H9 (cell line): ENCODE data around the gene FHOD3. TPM values are rescaled to one million over a fixed set of nuclear protein-coding genes. Genes with fewer than 3 reads are reported as not detected.
A peak's percentile ranks its signal among the peaks of the same experiment; 100 is the strongest.

Experiments used
- DNase-seq: peaks from one replicate; pipeline ENCODE4 v3.0.0-alpha.2; 2017
- H2AFZ ChIP-seq: one replicate; pipeline ENCODE4 v1.6.1; 2013; ENCODE audit warnings: mild to moderate bottlenecking, low read length, control low read depth, moderate library complexity
- H2AK5ac ChIP-seq: 2 replicates; pipeline ENCODE4 v1.6.1; 2013; ENCODE audit warnings: low read length, control low read depth, mixed read lengths; ENCODE audit not compliant: insufficient read length
- H2BK120ac ChIP-seq: one replicate; pipeline ENCODE4 v1.6.1; 2013; ENCODE audit warnings: low read depth, mild to moderate bottlenecking, low read length, control low read depth, inconsistent platforms; ENCODE audit not compliant: poor library complexity, severe bottlenecking
- H2BK12ac ChIP-seq: 2 replicates; pipeline ENCODE4 v1.6.1; 2013; ENCODE audit warnings: low read length, control low read depth, mixed read lengths, low read depth; ENCODE audit not compliant: insufficient read length
- H2BK15ac ChIP-seq: 2 replicates; pipeline ENCODE4 v1.6.1; 2013; ENCODE audit warnings: low read depth, low read length, control low read depth
- H2BK20ac ChIP-seq: one replicate; pipeline ENCODE4 v1.6.1; 2013; ENCODE audit warnings: low read depth, mild to moderate bottlenecking, low read length, control low read depth, inconsistent platforms; ENCODE audit not compliant: poor library complexity, severe bottlenecking
- H2BK5ac ChIP-seq: 2 replicates; pipeline ENCODE4 v1.6.1; 2013; ENCODE audit warnings: low read length, control low read depth, mixed read lengths; ENCODE audit not compliant: insufficient read length
- H3K14ac ChIP-seq: 2 replicates; pipeline ENCODE4 v1.6.1; 2013; ENCODE audit warnings: low read length, control low read depth; ENCODE audit not compliant: insufficient read depth
- H3K18ac ChIP-seq: 2 replicates; pipeline ENCODE4 v1.6.1; 2013; ENCODE audit warnings: low read depth, mild to moderate bottlenecking, mixed read lengths, low read length, control low read depth; ENCODE audit not compliant: insufficient read length
- H3K23ac ChIP-seq: 2 replicates; pipeline ENCODE4 v1.6.1; 2013; ENCODE audit warnings: low read length, control low read depth, mixed read lengths, low read depth; ENCODE audit not compliant: insufficient read length
- H3K23me2 ChIP-seq: 2 replicates; pipeline ENCODE4 v1.6.1; 2013; ENCODE audit warnings: low read depth, mild to moderate bottlenecking, mixed read lengths, low read length, control low read depth; ENCODE audit not compliant: insufficient read length, poor library complexity, severe bottlenecking
- H3K27ac ChIP-seq: 2 replicates; pipeline ENCODE4 v1.5.1; 2013; ENCODE audit warnings: low read length, control low read depth, mixed read lengths, low read depth; ENCODE audit not compliant: insufficient read length
- H3K27me3 ChIP-seq: 2 replicates; pipeline ENCODE4 v1.6.1; 2013; ENCODE audit warnings: low read length, control low read depth, inconsistent platforms; ENCODE audit not compliant: insufficient read depth
- H3K4ac ChIP-seq: 2 replicates; pipeline ENCODE4 v1.6.1; 2013; ENCODE audit warnings: low read depth, mild to moderate bottlenecking, control low read depth, inconsistent platforms, low read length, moderate library complexity
- H3K4me1 ChIP-seq: 2 replicates; pipeline ENCODE4 v1.6.1; 2013; ENCODE audit warnings: low read length, control low read depth, inconsistent platforms; ENCODE audit not compliant: insufficient read depth
- H3K4me2 ChIP-seq: 2 replicates; pipeline ENCODE4 v1.6.1; 2013; ENCODE audit warnings: low read length, control low read depth, mixed read lengths; ENCODE audit not compliant: insufficient read length, insufficient read depth
- H3K56ac ChIP-seq: 2 replicates; pipeline ENCODE4 v1.6.1; 2013; ENCODE audit warnings: low read depth, mild to moderate bottlenecking, mixed read lengths, low read length, control low read depth; ENCODE audit not compliant: insufficient read length
- H3K79me1 ChIP-seq: 2 replicates; pipeline ENCODE4 v1.6.1; 2013; ENCODE audit warnings: low read depth, mild to moderate bottlenecking, moderate library complexity, low read length, control low read depth, inconsistent platforms; ENCODE audit not compliant: insufficient read depth, poor library complexity, severe bottlenecking
- H3K79me2 ChIP-seq: 2 replicates; pipeline ENCODE4 v1.6.1; 2013; ENCODE audit warnings: low read length, control low read depth, inconsistent platforms; ENCODE audit not compliant: insufficient read depth
- H3K9ac ChIP-seq: 2 replicates; pipeline ENCODE4 v1.6.1; 2013; ENCODE audit warnings: low read length, control low read depth, mixed read lengths; ENCODE audit not compliant: insufficient read length; ENCODE audit errors: extremely low read depth
- H3K9me3 ChIP-seq: one replicate; pipeline ENCODE4 v1.6.1; 2013; ENCODE audit warnings: low read depth, low read length, inconsistent platforms; ENCODE audit not compliant: control insufficient read depth
- H3T11ph ChIP-seq: one replicate; pipeline ENCODE4 v1.6.1; 2013; ENCODE audit warnings: mild to moderate bottlenecking, low read length, control low read depth, inconsistent platforms
- H4K20me1 ChIP-seq: one replicate; pipeline ENCODE4 v1.6.1; 2013; ENCODE audit not compliant: control insufficient read depth, insufficient read length, insufficient read depth
- H4K5ac ChIP-seq: 2 replicates; pipeline ENCODE4 v1.6.1; 2013; ENCODE audit warnings: low read depth, mild to moderate bottlenecking, mixed read lengths, low read length, control low read depth; ENCODE audit not compliant: insufficient read length
- H4K8ac ChIP-seq: replicated peaks from 2 replicates; pipeline ENCODE4 v1.6.1; 2013; ENCODE audit warnings: low read length, control low read depth, mixed read lengths, low read depth; ENCODE audit not compliant: insufficient read length
- H4K91ac ChIP-seq: 2 replicates; pipeline ENCODE4 v1.6.1; 2013; ENCODE audit warnings: low read depth, mild to moderate bottlenecking, moderate library complexity, mixed read lengths, low read length, control low read depth; ENCODE audit not compliant: insufficient read length
- H3K27ac Mint-ChIP-seq, 3 experiments: 2 replicates in 2 of 3; 3 replicates in 1 of 3; pipeline ENCODE4 v1.8.0; 2020 to 2021; ENCODE audit warnings: mixed read lengths in 3 of 3, mild to moderate bottlenecking in 1 of 3, moderate library complexity in 1 of 3
- H3K27me3 Mint-ChIP-seq: 2 replicates; pipeline ENCODE4 v1.8.0; 2021; ENCODE audit warnings: low read depth, mild to moderate bottlenecking, moderate library complexity, mixed read lengths
- H3K36me3 Mint-ChIP-seq, 3 experiments: 2 replicates in 2 of 3; 3 replicates in 1 of 3; pipeline ENCODE4 v1.8.0; 2020 to 2021; ENCODE audit warnings: low read depth in 3 of 3, mixed read lengths in 3 of 3; ENCODE audit not compliant: insufficient read depth in 1 of 3
- H3K4me1 Mint-ChIP-seq, 2 experiments: 2 replicates each; pipeline ENCODE4 v1.8.0; 2020; ENCODE audit warnings: mixed read lengths in 2 of 2
- H3K4me3 Mint-ChIP-seq, 2 experiments: 2 replicates in 1 of 2; 3 replicates in 1 of 2; pipeline ENCODE4 v1.8.0; 2020 to 2021; ENCODE audit warnings: mild to moderate bottlenecking in 2 of 2, mixed read lengths in 2 of 2, moderate library complexity in 1 of 2
- H3K9me3 Mint-ChIP-seq, 2 experiments: 2 replicates in 1 of 2; 3 replicates in 1 of 2; pipeline ENCODE4 v1.8.0; 2020; ENCODE audit warnings: mild to moderate bottlenecking in 2 of 2, mixed read lengths in 2 of 2, moderate library complexity in 1 of 2
- WGBS: extraction: QIAGEN DNeasy Blood & Tissue Kit; methylation state at CpG from one replicate; pipeline ENCODE4 v1.1.7; 2013; ENCODE audit warnings: missing lambda C conversion rate, low lambda C conversion rate, mixed read lengths; ENCODE audit not compliant: insufficient read length; ENCODE audit errors: extremely low coverage; 5-methylcytosine and 5-hydroxymethylcytosine counted together
- total RNA-seq: library from RNA; stranded (reverse); gene quantifications from 2 replicates; pipeline ENCODE4 v1.2.1, GENCODE V29; 2021
- TF ChIP-seq, protein P1 (sequence below): fragments of 200-600 bp; sonication (generic); conservative IDR thresholded peaks from 3 replicates; pipeline ENCODE4 v1.8.0; 2021; ENCODE audit warnings: antibody characterized with exemption, mild to moderate bottlenecking

Gene FHOD3
- total RNA-seq, 1 experiment from 2014 or later, result 8.0 TPM

DNA sequence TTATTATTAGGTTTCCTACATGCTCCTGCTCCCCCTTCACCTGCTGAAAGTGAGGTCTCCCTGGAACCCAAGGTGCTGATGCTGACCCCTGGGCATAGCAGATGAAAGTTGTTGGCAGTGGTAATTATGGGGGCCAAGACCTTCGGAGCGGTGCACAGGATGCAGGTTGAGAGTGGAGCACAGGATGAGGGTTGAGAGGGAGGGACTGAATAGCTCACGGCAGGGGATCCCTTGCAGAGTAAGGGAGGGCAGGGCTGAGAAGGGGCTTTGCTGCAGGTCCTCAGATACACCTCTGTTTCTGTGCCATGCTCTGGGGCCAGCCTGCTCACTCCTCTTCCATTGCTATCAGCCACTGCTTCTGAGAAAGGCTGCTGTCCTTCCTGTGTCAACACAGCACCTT lies 163.3 kb downstream of the FHOD3 start:
- Histone ChIP-seq H3K27me3 (no peaks in the 10 kb centered on the region), H3K23ac (no peak overlapping the region), H3K9ac (no peak overlapping the region), H4K5ac (no peak overlapping the region), H3K23me2 (no peaks in the 10 kb centered on the region), H3K4me1 (peaks cover 10% of the 10 kb centered on the region), H3K9me3 (no peaks in the 10 kb centered on the region), H3K4me2 (no peak overlapping the region), H3K4ac (no peak overlapping the region), H4K91ac (no peak overlapping the region), H3K79me2 (no peaks in the 10 kb centered on the region), H2AFZ (no peak overlapping the region), H2BK15ac (no peak overlapping the region), H3K14ac (no peak overlapping the region), H3K56ac (no peak overlapping the region), H3T11ph (no peak overlapping the region), H2BK12ac (no peak overlapping the region), H3K18ac (no peak overlapping the region), H3K79me1 (no peaks in the 10 kb centered on the region), H3K27ac (no peak overlapping the region), H2BK5ac (no peak overlapping the region), H2AK5ac (no peak overlapping the region), H4K8ac (no peak overlapping the region), H2BK20ac (no peak overlapping the region), H2BK120ac (no peak overlapping the region), H4K20me1 (no peaks in the 10 kb centered on the region)
- Mint-ChIP-seq H3K4me3 (no peak overlapping the region), H3K27ac (peak overlapping the region in 1 of 3 experiments; percentile 58; a peak in 2 of 7 replicates), H3K27me3 (no peaks in the 10 kb centered on the region), H3K9me3 (no peaks in the 10 kb centered on the region), H3K36me3 (no peaks in the 10 kb centered on the region; a peak in 1 of 7 replicates), H3K4me1 (peaks cover 46 to 50% of the 10 kb centered on the region in 2 experiments)
- TF ChIP-seq, protein P1, sequence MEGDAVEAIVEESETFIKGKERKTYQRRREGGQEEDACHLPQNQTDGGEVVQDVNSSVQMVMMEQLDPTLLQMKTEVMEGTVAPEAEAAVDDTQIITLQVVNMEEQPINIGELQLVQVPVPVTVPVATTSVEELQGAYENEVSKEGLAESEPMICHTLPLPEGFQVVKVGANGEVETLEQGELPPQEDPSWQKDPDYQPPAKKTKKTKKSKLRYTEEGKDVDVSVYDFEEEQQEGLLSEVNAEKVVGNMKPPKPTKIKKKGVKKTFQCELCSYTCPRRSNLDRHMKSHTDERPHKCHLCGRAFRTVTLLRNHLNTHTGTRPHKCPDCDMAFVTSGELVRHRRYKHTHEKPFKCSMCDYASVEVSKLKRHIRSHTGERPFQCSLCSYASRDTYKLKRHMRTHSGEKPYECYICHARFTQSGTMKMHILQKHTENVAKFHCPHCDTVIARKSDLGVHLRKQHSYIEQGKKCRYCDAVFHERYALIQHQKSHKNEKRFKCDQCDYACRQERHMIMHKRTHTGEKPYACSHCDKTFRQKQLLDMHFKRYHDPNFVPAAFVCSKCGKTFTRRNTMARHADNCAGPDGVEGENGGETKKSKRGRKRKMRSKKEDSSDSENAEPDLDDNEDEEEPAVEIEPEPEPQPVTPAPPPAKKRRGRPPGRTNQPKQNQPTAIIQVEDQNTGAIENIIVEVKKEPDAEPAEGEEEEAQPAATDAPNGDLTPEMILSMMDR, result no peak
- WGBS, result no CpG with 5 or more reads among the region's 3 CpGs
- DNase-seq, result peak; percentile 53
